Adipose tissue (tissue), 3 donors: ENCODE measurements around the gene SFRP4. TPM values are rescaled to one million over a fixed set of nuclear protein-coding genes. Genes with fewer than 3 reads are reported as not detected.
"Not testable (repeated sequence)": the region's sequence is repeated elsewhere in the genome, so short reads cannot be mapped to it uniquely, and the experiment has no call there.

Experiments
- H3K27ac ChIP-seq: one replicate; pipeline ENCODE4 v1.5.1; 2013; ENCODE audit warnings: low read depth, low read length
- WGBS, 3 donors: extraction: QIAGEN DNeasy Blood & Tissue Kit; methylation state at CpG; one replicate each; pipeline ENCODE4 v1.1.7; 2013; 5-methylcytosine and 5-hydroxymethylcytosine counted together
- polyA plus RNA-seq, 3 donors: library from polyadenylated mRNA; stranded (reverse); fragments of 200-250 nt; gene quantifications; one replicate each; pipeline ENCODE4 v1.2.3, GENCODE V29; 2013
- donor health status: healthy with polysubstance abuse.
- donor health status: Bipolar disorder and iron deficiency.
- donor health status: healthy.

SFRP4 gene
- 1 to 10 TPM in 2 of 3 donors, under 1 TPM in 1; 0.47 to 5.2 (median 3.0) TPM for polyA plus RNA-seq

GRCh38 chr7:37916673-37917660 is at the start of gene SFRP4:
TSS of gene SFRP4 (minus strand) at chr7:37916817. CDS start at chr7:37916537, 280 bp downstream.
- WGBS, 3 donors = 0 to 2% (median 1%) methylated on average over 46 of the region's 46 CpGs
- no peak within 1 kb of the TSS for H3K27ac ChIP-seq

- H3K27ac ChIP-seq = no peak overlapping the region
- 58 to 83% (median 81%) methylated on average over 5 of the region's 5 CpGs for WGBS, 3 donors
Observed at GRCh38 chr7:37964196-37964595, 47.6 kb upstream of the SFRP4 start.

DNA sequence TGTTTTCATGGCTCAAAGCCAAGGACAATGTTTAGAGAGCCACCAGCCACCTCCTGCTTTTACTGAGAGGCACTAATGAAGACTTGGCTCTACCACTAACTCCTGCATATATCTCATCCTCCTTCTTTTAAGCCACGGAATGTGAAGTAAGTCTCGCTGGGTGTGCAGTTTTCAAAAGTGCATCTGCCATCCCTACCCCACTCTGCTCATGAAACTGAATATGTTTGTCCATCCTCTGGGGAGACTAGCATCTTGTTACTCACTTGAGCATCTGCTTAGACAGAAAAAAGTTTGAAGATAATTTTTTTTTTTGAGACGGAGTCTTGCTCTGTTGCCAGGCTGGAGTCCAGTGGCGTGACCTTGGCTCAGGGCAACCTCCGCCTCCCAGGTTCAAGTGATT is 44.6 kb upstream of the SFRP4 start:
- WGBS, 3 donors = 81 to 91% (median 84%) methylated on average over 5 of the region's 5 CpGs
- no peak overlapping the region for H3K27ac ChIP-seq

DNA sequence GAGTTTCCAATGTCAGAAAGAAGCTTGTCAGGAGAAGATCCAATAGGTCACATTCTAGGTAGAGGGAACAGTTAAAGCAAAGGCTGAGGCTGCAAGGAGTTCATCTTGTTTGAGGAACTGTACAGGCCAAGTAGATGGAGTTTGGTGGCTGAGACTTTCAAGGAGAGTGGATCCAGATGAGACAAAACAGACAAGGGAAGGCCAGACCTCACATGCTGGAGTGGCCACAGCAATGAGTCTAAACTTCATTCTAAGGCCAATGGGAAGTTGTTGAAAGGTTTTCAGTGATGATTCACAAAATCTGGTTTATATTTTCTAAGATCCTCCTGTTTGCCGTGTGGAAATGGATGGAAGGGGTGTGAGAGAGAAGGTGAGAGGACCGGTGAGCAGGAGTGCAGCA is 43.9 kb upstream of the SFRP4 start:
- WGBS, 3 donors = 80 to 90% (median 88%) methylated on average over 2 of the region's 2 CpGs

GRCh38 chr7:37957221-37957970 is 40.8 kb upstream of the SFRP4 start:
- H3K27ac ChIP-seq = no peak overlapping the region
- 87 to 91% (median 91%) methylated on average over 9 of the region's 9 CpGs for WGBS, 3 donors

More for the DNA sequence above, 43.9 kb upstream of the SFRP4 start:
- no peak overlapping the region for H3K27ac ChIP-seq

DNA sequence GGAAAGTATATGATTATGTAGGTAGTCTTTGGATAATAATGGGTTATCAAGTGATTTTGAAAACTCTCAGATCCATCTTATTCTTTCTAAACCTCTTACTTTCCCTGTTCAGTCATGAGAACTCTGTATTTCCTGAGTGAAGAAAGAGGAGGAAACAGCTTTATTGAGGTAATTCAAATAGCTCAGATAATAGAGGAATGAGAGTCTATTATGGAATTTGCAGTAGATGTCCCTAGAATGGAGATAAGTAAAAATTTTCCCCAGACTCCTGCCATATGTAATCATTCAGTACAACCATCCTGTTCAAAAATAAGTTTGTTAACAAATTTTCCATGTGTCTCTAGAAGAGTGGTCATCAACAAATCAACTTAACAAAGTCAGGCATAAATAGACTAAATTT is 40.2 kb upstream of the SFRP4 start:
- H3K27ac ChIP-seq = no peak overlapping the region

GRCh38 chr7:37954217-37954616 is 37.6 kb upstream of the SFRP4 start:
- 89 to 100% (median 94%) methylated on average over 1 of the region's 1 CpG for WGBS, 3 donors
- not testable (repeated sequence) for H3K27ac ChIP-seq

DNA sequence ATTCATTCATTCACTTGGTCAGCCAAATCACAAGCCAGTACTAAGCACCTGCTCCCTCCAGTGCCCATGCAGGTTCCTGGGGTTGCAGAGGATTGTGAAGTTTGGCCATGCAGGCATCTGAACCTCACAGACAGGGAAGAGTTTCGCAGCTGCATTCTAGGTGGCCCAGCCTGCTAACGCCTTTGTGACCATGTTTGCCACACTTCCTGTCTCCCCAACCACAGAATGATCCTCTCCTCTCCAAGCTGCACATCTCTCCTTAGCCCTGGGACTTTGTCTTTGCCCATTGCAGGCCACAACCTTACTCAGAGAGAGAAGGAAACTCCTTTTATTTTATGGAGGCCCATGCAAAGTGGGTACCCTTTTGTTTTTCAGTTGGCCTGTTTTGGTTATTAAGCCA is 35.6 kb upstream of the SFRP4 start:
- WGBS, 3 donors = 51 to 76% (median 72%) methylated on average over 2 of the region's 2 CpGs
- H3K27ac ChIP-seq = no peak overlapping the region

- 88 to 93% (median 91%) methylated on average over 5 to 7 of the region's 7 CpGs for WGBS, 3 donors
- H3K27ac ChIP-seq = no peak overlapping the region
Observed at GRCh38 chr7:37947941-37948210, 31.3 kb upstream of the SFRP4 start.

DNA sequence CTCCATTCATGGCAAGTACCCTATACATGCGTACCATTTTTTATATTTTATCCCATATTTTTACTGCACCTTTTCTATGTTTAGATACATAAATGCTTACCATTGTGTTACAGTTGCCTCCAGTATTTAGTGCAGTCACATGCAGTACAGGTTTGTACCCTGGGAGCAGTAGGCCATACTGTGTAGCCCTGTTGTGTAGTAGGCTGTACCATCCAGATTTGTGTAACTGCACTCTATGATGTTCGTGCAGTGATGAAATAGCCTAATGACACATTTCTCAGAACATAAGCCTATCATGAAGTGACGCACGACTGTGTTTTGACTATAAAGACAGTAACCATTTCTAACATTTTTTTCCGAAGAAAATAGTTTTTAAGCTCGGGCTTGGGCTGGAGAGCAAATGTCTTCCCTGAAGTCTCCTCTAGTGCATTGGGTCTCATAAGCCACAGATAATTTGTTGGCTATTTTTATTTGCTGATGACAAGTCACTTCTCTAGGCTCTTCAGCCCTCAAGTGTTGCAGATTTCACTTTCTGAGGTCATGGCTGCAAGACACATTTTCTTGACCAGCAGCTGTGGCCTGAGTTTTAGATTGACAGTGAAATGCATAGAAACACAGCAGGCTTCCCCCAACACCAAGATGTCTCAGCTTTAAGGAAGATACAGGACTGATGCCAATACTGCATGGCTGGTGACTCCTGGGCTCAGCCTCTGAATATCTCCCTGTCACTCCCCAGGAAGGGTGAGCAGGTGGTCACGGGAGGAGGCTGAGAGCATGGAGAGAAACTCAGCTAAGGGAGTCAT is 30.7 kb upstream of the SFRP4 start:
- no peak overlapping the region for H3K27ac ChIP-seq
- 91 to 93% (median 92%) methylated on average over 7 of the region's 7 CpGs for WGBS, 3 donors

DNA sequence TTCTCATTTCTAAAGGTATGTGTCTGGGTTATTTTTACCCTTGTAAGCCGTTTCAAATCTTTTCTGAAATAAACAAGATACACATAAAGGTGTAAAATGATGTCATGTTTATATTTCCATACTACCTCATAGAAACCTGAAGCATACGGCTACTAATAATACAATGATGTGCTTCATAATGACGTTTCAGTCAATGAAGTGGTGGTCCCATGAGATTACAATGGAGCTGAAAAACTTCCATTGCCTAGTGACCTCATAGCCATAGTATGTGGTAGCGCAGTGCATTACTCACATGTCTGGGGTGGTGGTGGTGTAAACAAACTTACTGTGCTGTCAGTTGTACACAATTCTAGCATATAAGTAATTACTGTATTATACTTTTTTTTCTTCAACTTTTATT is 28.7 kb upstream of the SFRP4 start:
- 75 to 76% (median 76%) methylated on average over 4 of the region's 4 CpGs for WGBS, 3 donors
- no peak overlapping the region for H3K27ac ChIP-seq

DNA sequence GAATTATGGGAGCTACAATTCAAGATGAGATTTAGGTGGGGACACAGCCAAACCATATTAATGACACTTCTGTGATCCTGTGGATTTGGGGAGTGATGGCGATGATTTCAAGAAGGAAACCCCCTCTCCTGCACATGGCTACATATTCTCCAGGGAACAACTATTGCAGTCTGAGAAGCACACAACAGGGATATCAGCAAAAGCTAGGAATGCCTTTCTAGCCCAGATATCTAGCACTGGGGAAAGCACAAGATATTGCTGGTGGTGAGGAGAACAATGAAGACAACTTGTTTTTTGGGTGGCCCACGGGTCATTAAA is 28.1 kb upstream of the SFRP4 start:
- WGBS, 3 donors = 68 to 85% (median 79%) methylated on average over 2 of the region's 2 CpGs

DNA sequence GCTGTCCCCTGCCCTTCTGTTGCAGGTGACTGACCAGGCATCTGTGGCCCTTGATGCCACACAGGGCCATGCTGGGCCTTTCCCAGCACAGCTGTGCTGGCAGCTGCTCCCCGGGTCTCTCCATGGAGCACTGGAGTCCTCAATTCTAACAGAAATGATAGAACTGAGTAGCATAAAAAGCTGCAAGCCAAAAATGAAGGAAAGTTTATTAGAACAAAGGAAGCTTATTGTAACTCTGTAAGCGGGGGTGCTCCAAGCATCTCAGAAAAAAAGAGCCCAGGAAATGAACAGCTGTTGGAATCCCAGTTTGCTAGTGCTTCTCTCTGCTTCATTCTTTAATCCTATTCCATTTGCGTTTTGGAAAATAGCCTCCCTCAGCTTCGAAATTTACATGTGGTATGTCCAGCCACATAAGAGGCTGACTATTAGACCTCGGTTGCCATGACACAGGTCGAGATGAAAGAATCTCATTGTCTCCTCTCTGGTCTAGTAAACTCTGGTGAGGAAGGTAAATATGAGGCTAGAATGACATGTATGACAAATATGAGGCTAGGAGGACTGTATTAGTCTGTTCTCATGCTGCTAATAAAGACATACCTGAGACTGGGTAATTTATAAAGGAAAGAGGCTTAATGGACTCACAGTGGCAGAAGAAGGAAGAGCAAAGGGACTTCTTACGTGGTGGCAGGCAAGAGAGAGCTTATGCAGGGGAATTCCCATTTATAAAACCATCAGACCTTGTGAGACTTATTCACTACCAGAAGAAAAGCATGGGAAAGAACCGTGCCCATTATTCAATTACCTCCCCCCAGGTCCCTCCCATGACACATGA is 27.5 kb upstream of the SFRP4 start:
- WGBS, 3 donors = 63 to 75% (median 75%) methylated on average over 8 of the region's 8 CpGs
- no peak overlapping the region for H3K27ac ChIP-seq

More for the DNA sequence above, 28.1 kb upstream of the SFRP4 start:
- H3K27ac ChIP-seq = no peak overlapping the region

DNA sequence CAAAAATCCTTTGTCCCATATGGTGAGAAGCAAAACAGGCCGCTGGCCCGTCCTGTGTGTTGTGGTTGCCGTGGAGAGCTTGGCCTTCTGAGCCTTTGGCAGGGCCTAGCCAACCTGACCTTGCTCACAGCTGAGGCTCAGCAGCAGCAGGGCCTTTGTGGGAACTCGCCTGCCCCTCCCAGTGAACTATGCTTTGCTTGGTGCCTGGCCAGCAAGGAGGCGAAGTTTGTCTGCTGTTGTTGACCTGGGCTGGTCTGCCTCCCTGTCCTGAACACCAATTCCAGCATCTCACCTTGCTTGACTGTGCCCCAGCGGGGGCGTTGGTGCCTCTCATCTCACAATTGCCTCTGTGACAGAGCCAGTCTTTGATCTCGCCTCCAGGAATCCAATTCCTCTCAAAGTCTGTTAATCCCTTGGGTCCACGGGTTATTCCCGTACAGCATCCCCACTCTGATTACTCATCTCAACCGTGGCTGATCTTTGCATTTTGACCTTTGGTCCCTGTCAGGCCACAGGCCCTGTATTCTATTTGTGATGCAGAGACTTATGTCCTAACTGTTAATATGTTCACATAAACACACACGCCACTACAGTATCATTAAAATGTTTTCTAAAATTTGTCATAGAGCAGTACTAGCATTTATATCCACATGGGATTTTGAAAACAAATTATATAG is 26.5 kb upstream of the SFRP4 start:
- H3K27ac ChIP-seq = no peak overlapping the region
- WGBS, 3 donors = 31 to 65% (median 52%) methylated on average over 12 of the region's 12 CpGs

- WGBS, 3 donors = 63 to 91% (median 80%) methylated on average over 9 of the region's 9 CpGs
- H3K27ac ChIP-seq = no peak overlapping the region
Observed at GRCh38 chr7:37933018-37933566, 16.5 kb upstream of the SFRP4 start.

GRCh38 chr7:37932543-37932942 is 15.9 kb upstream of the SFRP4 start:
- WGBS, 3 donors = 72 to 86% (median 78%) methylated on average over 2 of the region's 2 CpGs

DNA sequence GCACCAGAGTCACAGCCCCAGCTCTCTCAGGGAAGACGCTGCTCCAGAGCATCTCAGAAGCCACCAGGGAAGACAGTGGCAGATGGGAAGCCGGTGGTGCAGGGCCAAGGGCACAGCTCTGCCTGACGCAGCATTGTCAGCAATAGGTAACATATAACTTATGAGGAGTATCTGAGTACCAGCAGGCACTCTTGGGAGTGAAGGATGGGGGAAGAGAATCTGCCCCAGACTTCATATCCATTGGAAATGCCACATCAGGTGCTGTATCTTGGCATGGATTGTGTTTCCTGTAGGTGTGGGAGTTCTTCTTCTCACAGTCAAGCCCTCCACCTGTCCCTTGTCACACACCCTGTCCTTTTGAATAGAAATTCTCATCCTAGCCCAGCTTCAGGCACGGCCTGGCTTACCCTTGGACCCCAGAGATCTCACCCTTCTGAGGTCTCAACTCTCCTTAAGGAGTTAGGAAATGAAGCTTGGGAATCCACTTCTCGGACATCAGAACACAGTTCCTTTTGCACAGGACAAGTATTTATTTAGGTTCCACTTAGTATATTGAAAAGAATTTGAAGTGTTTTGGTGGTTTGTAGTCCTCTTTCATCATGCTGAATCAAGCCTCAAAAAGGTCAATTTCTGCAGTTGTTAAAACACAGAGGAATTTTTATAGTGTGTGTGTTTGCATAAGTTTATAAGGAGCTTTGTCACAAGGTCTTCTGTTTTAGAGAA is 13.8 kb upstream of the SFRP4 start:
- no peak overlapping the region for H3K27ac ChIP-seq
- 90 to 92% (median 92%) methylated on average over 5 of the region's 5 CpGs for WGBS, 3 donors

More at GRCh38 chr7:37932543-37932942, 15.9 kb upstream of the SFRP4 start:
- H3K27ac ChIP-seq = no peak overlapping the region
